Dedifferentiated amniotic fluid mesenchymal stem cell (primary cell): ENCODE measurements around the gene CACNA2D3.
"Not testable (repeated sequence)": the region's sequence is repeated elsewhere in the genome, so short reads cannot be mapped to it uniquely, and the experiment has no call there.

Experiments
- DNase-seq: peaks from one replicate; pipeline ENCODE4 v3.0.0-alpha.2; 2016; ENCODE audit errors: extremely low spot score

The CACNA2D3 gene

GRCh38 chr3:55069950-55070349 lies 947.6 kb downstream of the CACNA2D3 start:
- DNase-seq: no peak

DNA sequence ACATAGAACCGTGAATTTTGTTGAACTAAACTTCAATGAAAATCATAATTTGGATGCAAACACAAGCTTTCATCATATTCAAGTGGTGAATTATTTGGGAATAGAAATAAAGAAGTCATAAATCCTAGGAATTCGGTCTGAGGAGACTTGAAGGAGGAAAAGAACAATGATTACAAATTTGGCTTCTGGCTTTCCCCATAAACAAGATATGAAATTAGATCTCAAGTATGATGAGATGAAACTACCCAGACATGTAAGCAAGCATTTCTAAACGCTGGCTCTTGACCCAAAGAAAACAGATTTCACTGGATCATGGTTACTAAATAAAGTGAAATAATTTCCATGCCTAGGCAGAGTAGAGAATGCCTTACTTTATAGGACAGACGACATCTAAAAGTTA lies 952.4 kb downstream of the CACNA2D3 start:
- peak; percentile 62 for DNase-seq

DNA sequence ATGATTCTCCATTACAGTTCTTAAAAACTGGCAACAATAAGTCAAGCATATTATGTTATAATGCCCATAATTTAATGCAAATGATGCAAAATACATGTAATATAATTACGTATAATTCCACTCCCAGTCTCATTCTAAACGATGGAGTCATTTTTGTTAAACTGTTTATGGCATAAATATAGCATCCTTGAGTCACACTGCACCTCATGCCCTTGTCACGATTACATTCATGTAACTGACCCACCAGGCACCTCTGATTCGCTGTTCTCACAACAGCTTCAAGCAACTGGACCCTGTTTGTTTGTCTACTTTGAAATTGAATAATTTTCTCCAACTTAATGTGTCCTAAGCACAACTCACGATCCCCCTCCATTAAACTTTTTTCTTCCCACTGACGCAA lies 953.5 kb downstream of the CACNA2D3 start:
- DNase-seq: peak; percentile 61

DNA sequence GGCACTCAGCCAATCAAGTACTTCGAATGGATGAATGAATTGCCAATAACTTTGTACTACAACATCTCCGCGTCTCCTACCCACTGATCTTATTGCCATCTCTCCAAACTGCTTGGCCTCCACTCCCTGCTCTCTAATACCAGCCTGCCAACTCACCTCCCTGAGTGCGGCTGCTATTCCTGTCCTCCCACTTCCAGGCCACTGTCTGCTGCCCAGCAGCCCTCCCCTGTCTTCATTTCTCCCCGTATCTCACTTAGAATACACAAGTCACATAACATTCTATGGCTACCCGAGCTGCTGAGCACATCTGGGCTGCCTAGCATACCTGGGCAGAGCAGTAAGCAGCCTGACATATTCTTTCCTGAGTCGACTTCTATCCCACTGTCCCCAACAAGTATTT lies 955.4 kb downstream of the CACNA2D3 start:
- no peak for DNase-seq

GRCh38 chr3:55078876-55079275 lies 956.5 kb downstream of the CACNA2D3 start:
- no peak for DNase-seq

- no peak for DNase-seq
These were observed 962.9 kb downstream of the CACNA2D3 start for GRCh38 chr3:55085231-55085630.

GRCh38 chr3:55089211-55089610 lies 966.9 kb downstream of the CACNA2D3 start:
- no peak for DNase-seq

GRCh38 chr3:55090291-55090690 lies 967.9 kb downstream of the CACNA2D3 start:
- DNase-seq: no peak

GRCh38 chr3:55090746-55091145 lies 968.4 kb downstream of the CACNA2D3 start:
- DNase-seq: no peak

DNA sequence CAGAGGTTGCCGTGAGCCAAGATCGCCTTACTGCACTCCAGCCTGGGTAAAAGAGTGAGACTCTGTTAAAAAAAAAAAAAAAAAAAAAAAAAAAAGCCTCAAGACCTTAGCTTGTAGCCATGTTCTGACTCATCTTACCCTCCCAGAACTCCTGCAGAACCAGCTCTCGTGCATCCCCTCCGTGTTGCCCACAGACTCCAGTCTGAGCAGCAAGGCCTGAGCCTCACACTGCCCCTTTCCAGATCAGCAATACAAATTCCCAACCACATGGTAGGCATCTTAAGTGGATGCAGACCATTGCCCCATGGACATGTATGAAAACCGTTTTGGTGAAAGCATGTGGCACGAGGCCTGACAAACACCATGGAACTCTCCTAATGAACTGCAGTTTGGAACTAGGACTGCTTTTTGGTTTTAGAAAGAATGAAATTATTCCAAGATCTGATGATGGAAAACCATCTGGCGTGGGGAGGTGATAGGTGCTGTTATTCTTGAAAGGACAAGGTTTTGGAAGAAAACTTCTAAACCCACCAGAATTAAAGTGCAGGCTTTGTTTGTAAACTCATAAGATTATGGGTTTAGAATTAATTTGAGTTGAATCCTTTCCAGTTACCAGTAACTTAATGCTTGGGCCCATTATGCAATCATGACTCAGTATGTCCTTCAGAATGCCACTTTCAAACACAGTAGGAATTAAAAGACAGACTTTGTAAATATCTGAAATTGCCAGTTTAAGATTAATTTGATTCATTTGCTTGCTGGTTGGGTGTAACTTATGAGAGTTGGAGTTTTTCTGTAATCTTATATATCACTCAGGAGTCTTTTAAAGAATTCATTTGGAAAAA lies 969.3 kb downstream of the CACNA2D3 start:
- peak; percentile 76 for DNase-seq

GRCh38 chr3:55094676-55095075 lies 972.3 kb downstream of the CACNA2D3 start:
- no peak for DNase-seq

DNA sequence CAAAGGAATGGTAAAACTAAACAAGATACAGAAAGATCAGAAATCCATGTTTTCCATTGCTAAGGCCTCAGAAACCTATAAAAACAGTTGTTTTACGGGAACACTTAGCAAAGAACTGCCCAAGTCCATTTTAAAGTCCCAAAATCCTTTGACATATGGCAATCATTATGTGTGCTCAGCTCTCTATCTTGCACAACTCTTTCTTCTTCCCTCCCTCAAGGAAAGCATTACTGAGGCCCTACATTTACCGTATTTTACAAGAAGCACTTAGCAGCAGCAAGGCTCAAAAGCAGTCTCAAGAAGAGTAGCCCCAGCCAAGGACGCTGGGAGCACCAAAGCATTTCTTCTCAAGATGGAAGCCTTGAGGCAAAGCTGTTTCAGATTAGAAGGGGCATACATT lies 975.1 kb downstream of the CACNA2D3 start:
- DNase-seq: peak; percentile 38

- no peak for DNase-seq
These were observed 983.3 kb downstream of the CACNA2D3 start for GRCh38 chr3:55105647-55106046.

DNA sequence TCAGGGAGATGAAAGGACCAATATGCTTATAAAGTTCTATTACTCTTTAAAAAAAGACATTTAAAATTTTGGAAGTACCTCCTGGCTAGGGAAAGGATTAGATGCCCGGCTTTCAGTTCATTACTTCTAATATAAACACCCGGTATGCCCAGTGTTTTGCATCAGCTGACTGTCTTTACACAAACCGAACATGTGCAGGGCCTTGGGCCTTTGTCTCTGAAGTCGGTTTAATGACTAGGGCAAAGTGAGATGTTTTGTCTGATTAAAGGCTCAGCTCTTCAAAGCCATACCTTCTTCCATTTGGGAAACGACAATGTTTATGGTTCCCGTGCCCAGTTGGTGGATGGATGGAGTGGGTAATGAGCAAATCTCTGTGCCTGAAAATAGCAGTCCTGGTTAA lies 984.8 kb downstream of the CACNA2D3 start:
- no peak for DNase-seq

GRCh38 chr3:55111906-55112305 lies 989.6 kb downstream of the CACNA2D3 start:
- not testable (repeated sequence) for DNase-seq

GRCh38 chr3:55118451-55118850 lies 996.1 kb downstream of the CACNA2D3 start:
- DNase-seq: no peak

GRCh38 chr3:55119268-55119667 lies 996.9 kb downstream of the CACNA2D3 start:
- no peak for DNase-seq

DNA sequence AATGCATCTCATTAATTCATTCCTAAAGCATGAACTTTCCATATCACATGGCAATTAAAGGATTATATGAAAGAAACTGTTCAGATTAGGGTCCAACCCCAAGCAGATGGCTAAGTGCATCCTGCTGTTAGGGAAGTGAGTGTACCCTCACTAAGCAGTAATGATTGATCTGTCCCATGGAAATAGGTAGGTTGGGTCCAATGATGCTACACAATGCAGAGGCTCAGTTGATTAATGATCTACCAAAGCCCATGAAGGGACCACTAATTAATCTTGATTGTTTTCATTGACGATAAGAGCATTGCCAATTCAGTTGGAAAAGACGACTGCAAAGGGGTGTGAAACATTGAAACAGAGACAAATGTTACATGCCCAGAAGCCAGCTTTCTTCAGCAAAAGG lies 1000.0 kb downstream of the CACNA2D3 start:
- DNase-seq: no peak
